Dedifferentiated amniotic fluid mesenchymal stem cell (primary cell): ENCODE results near the gene SEPTIN11.
"Not testable (repeated sequence)": the region's sequence is repeated elsewhere in the genome, so short reads cannot be mapped to it uniquely, and the experiment has no call there.

Experiments
- DNase-seq: peaks from one replicate; pipeline ENCODE4 v3.0.0-alpha.2; 2016; ENCODE audit errors: extremely low spot score

SEPTIN11 gene

GRCh38 chr4:76952071-76952470 is 2.5 kb downstream of the SEPTIN11 start:
- DNase-seq, result no peak

GRCh38 chr4:76952656-76953582 is 3.4 kb downstream of the SEPTIN11 start:
- no peak for DNase-seq

GRCh38 chr4:76953956-76954355 is 4.4 kb downstream of the SEPTIN11 start:
- no peak for DNase-seq

- DNase-seq, result no peak
Observed at GRCh38 chr4:76954489-76954888, 4.9 kb downstream of the SEPTIN11 start.

GRCh38 chr4:76955182-76955581 is 5.6 kb downstream of the SEPTIN11 start:
- peak; percentile 51 for DNase-seq

- DNase-seq, result no peak
Observed at GRCh38 chr4:76957004-76957738, 7.6 kb downstream of the SEPTIN11 start.

GRCh38 chr4:76958891-76959290 is 9.3 kb downstream of the SEPTIN11 start:
- no peak for DNase-seq

GRCh38 chr4:76960014-76960413 is 10.5 kb downstream of the SEPTIN11 start:
- DNase-seq, result no peak

GRCh38 chr4:76962406-76963130 is 13.0 kb downstream of the SEPTIN11 start:
- DNase-seq, result no peak

GRCh38 chr4:76963131-76963750 is 13.7 kb downstream of the SEPTIN11 start:
- DNase-seq, result no peak

GRCh38 chr4:76963927-76964326 is 14.4 kb downstream of the SEPTIN11 start:
- DNase-seq, result not testable (repeated sequence)

GRCh38 chr4:76964769-76965168 is 15.2 kb downstream of the SEPTIN11 start:
- DNase-seq, result no peak

GRCh38 chr4:76965866-76966579 is 16.5 kb downstream of the SEPTIN11 start:
- no peak for DNase-seq

GRCh38 chr4:76968937-76969336 is 19.4 kb downstream of the SEPTIN11 start:
- no peak for DNase-seq

GRCh38 chr4:76969495-76969894 is 19.9 kb downstream of the SEPTIN11 start:
- no peak for DNase-seq

GRCh38 chr4:76969941-76970529 is 20.5 kb downstream of the SEPTIN11 start:
- no peak for DNase-seq

GRCh38 chr4:76972306-76972705 is 22.8 kb downstream of the SEPTIN11 start:
- no peak for DNase-seq

GRCh38 chr4:76974150-76974549 is 24.6 kb downstream of the SEPTIN11 start:
- no peak for DNase-seq

GRCh38 chr4:76977113-76977512 is 27.6 kb downstream of the SEPTIN11 start:
- no peak for DNase-seq

GRCh38 chr4:76977736-76978350 is 28.3 kb downstream of the SEPTIN11 start:
- DNase-seq, result peak; percentile 62
